NCI-H526 (cell line): ENCODE results near the gene C1orf105.
A peak's percentile ranks its signal among the peaks of the same experiment; 100 is the strongest.

Source experiments
- DNase-seq, 2 experiments: peaks; one replicate each; lab custom pipeline; 2025; lab: John Stamatoyannopoulos, UW

C1orf105 gene

GRCh38 chr1:172397221-172397620 lies 23.3 kb upstream of the C1orf105 start:
- DNase-seq: no peak

- no peak for DNase-seq
Observed at GRCh38 chr1:172397633-172398032, 22.9 kb upstream of the C1orf105 start.

- DNase-seq: peak in 1 of 2 experiments; percentile 39
Observed at GRCh38 chr1:172398193-172398592, 22.3 kb upstream of the C1orf105 start.

DNA sequence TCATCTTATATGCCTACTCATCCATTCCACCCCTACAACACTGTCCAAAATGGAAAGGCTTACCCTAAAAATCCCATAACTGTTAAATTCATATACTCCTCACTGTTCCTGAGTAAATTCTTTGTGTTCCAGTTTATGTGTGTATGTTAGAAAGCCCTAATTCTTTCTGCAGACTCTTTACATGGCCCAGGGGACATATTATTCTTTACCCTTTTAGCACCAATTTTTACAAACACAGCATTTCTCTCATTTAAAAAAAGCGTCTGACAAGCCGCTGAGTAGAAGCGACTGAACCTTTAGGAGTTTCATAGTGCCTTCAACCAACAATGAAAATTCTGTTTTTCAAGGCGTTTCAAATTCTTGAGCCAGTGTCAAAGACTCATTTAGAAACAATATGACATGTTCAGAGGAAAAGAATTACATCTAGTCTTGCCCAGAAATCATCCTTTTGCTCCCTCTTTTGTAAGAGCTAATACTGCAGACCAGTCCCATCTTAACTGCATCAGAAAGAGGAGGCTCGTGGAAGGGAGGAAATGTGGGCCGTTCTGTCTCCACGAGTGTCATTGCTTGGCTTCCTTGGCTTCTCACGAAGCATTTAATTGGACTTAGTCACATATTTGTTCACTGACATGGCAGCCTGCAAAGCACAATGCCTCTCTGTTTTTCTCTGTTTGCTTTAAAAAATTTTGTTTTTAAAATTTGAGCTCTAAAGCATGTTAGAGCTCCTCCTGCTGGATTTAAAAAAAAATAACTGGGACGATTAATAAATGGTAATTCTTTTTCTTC lies 21.3 kb upstream of the C1orf105 start:
- peak; percentile 77 to 90 for DNase-seq

- no peak for DNase-seq
Observed at GRCh38 chr1:172399756-172400721, 20.4 kb upstream of the C1orf105 start.

DNA sequence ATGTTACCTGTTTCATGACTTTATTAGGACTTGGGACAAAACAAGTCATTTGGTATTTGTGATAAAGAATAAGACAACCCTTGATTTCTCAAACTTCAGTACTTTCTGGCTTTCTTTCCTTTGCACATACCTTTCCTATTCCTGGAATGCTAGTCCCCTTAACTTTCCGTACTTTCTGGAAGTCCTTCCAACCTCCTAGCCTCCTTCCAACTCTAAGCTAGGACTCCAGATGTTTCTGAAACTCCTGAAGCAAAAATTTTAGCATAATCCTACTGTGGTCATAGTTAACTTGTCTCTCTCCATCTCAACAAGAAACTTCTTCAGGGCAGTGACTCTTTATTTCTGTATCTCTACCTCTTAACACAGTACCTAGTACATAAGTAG lies 19.8 kb upstream of the C1orf105 start:
- DNase-seq: no peak

- no peak for DNase-seq
Observed at GRCh38 chr1:172401477-172401876, 19.0 kb upstream of the C1orf105 start.

- peak in 1 of 2 experiments; percentile 43 for DNase-seq
Observed at GRCh38 chr1:172401892-172402291, 18.6 kb upstream of the C1orf105 start.

DNA sequence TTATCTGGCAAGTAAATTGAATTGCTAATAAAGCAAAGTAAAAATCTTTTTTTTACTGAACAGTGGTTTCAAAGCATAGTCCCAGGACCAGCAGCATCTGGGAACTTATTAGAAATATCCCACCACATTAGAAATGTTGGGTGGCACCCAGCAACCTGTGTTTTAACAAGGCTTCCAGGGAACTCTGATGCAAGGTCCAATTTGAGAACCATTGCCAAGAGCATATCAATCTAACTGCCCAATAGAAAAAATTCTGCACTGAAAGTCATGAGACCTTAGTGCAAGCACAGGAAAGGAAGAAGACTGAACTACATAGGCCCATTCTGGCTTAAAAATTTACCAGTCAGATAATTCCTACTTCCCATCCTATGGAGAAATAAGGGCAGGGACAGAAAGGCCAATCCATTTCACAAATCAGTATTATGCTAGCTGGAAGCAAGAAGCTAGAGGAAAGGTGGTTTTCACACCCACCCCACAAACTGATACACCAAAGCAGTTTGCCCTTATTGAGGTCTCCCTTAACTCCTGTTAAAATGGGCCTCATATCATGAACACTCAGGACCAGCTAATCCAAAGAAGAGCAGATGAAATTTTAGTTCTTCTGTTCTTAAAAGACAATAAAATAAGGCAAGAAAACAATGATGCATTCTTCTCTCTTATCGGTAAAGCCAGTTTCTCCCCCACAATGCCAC lies 17.5 kb upstream of the C1orf105 start:
- DNase-seq: no peak

GRCh38 chr1:172404121-172404520 lies 16.4 kb upstream of the C1orf105 start:
- no peak for DNase-seq

GRCh38 chr1:172405912-172406311 lies 14.6 kb upstream of the C1orf105 start:
- no peak for DNase-seq

GRCh38 chr1:172406968-172407367 lies 13.5 kb upstream of the C1orf105 start:
- no peak for DNase-seq

GRCh38 chr1:172408958-172409357 lies 11.5 kb upstream of the C1orf105 start:
- no peak for DNase-seq

- DNase-seq: no peak
Observed at GRCh38 chr1:172410027-172410426, 10.5 kb upstream of the C1orf105 start.

DNA sequence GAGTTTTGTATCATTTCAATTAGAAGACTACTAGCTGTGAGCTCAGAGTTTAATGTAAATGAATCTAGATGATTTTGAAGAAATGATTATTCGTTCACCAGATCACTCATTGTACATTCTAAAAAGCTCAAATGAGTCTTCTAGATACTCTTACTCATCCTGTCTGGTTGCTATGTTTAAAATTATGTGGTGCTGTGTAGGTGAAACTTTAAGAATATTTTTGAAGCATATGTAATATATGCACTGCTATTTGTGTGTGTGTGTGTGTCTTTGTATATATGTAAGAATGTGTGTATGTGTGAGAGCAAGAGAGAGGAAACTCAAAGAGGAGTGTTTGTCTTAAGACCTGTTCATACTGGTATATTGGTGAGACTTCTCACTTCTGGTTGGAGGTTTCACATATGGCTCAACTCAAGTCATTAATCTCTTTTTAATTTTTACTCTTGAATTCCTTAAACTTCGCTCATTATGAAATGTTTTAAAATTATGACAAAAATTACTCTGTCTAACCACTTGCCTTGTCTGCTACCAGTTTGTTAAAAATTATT lies 8.6 kb upstream of the C1orf105 start:
- no peak for DNase-seq

- DNase-seq: no peak
Observed at GRCh38 chr1:172414331-172414730, 6.2 kb upstream of the C1orf105 start.

- DNase-seq: no peak
Observed at GRCh38 chr1:172416496-172417035, 3.9 kb upstream of the C1orf105 start.

DNA sequence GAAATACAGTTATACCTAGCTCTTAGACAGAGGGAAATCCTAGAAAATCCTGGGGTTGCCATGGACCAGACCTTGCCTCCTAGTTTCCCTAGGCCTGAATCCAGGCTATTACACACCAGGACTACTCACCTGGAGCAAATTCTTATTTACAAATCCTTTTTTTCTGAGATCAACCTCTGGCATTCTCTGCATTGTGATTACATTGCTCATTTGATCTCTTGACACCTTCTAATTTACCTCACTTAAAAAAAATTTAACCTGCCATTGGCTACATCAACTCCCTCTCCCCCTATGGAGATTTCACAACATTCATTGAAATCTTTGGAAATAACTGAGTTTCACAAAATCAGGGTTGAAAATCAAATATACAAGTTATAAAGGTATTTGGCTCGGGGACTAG lies 2.9 kb upstream of the C1orf105 start:
- DNase-seq: no peak

GRCh38 chr1:172421974-172422604 lies 1.6 kb downstream of the C1orf105 start:
- no peak for DNase-seq

- DNase-seq: no peak
Observed at GRCh38 chr1:172423336-172423735, 2.9 kb downstream of the C1orf105 start.

DNA sequence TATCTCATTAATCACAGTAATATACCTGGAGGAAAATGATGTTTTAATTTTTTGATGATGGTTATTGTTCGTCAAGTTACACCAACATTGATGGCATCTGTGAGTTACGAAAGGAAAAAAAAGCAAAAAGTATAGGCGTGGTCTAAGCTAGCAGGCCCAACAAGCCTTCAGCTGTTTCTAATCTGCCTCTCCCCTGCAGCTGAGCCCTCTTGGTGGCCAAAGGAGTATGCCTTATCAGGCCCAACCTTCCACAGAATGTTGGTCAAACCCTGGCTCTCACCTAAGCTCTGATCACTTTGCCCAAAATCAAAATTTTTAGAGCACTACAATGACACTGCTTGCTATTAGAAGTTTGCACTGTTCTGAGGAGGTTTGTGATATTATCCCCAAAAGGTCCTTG lies 4.9 kb downstream of the C1orf105 start:
- DNase-seq: no peak
